Measurements from ENCODE around the gene IL1F10. TPM values are rescaled to one million over a fixed set of nuclear protein-coding genes. Genes with fewer than 3 reads are reported as not detected.

Gene IL1F10
- total and polyA plus RNA-seq, 2 of the 13 experiments (the other 11 are each of a cell fraction or from before 2014, with no cell fraction given): not detected

DNA sequence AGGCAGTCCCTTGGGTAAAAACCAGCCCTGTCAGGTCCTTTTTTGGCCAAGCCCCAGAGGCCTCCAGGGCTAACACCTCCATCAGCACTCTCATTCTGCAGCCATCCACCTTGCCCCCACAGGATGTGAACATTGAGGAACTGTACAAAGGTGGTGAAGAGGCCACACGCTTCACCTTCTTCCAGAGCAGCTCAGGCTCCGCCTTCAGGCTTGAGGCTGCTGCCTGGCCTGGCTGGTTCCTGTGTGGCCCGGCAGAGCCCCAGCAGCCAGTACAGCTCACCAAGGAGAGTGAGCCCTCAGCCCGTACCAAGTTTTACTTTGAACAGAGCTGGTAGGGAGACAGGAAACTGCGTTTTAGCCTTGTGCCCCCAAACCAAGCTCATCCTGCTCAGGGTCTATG is 7.3 kb downstream of the IL1F10 start:
- H3K36me3 ChIP-seq (replicated peaks in 1 of 2; ENCODE audit: control insufficient read depth in 1 of 2, insufficient read depth in 2 of 2, low read length in 2 of 2): no peaks in the 10 kb centered on the region
- no peak overlapping the region for H3K27ac ChIP-seq (ENCODE audit: extremely low read length, insufficient read depth, low read length)
- CTCF ChIA-PET (ENCODE audit: low intra/inter-chr PET ratio, low total read pairs): no interaction called here
- DNase-seq (ENCODE audit: low spot score) (no peak), FAIRE-seq (no peak), ATAC-seq (no peak)
- no peak overlapping the region for H3K4me2 ChIP-seq (ENCODE audit: low read depth, low read length)
- no peaks in the 10 kb centered on the region for H4K20me1 ChIP-seq (ENCODE audit: insufficient read depth, low read length)
- H3K4me1 ChIP-seq (ENCODE audit: insufficient read depth, low read length): peaks cover 4% of the 10 kb centered on the region; the same call in 1 of the 2 replicates
- no TSS peak for BruUV-seq (replicated peaks)
- intact Hi-C loops (cut with micrococcal nuclease; ENCODE audit: unreplicated experiment) (no loop called here), in situ Hi-C loops (cut with HindIII; ENCODE audit: extremely low pct_ligation_motif_present, low pct_unique_long_range_greater_than_20kb) (no loop called here)
- H3K79me2 ChIP-seq (ENCODE audit: insufficient read depth, low read length): no peaks in the 10 kb centered on the region
- WGBS (ENCODE audit: low lambda C conversion rate): 18% methylated on average over 5 of the region's 5 CpGs
- H2AFZ ChIP-seq (ENCODE audit: low read length): no peak overlapping the region
- peaks cover 2 to 17% of the 10 kb centered on the region in 2 experiments; a peak in 3 of 5 replicates for H3K27me3 ChIP-seq (ENCODE audit: control insufficient read depth in 1 of 2, insufficient read depth in 2 of 2, low read length in 2 of 2)
- POLR2A ChIA-PET: no interaction called here
- no peak overlapping the region for H3K9ac ChIP-seq (ENCODE audit: insufficient read depth, low read depth, low read length)
- H3K9me3 ChIP-seq (ENCODE audit: low read length): no peaks in the 10 kb centered on the region
- H3K4me3 ChIP-seq (replicated peaks in 1 of 3; ENCODE audit: insufficient read depth in 1 of 3, low read depth in 2 of 3, low read length in 3 of 3): no peak overlapping the region
- no peak for TF ChIP-seq POGZ (CRISPR knock-in tag; IDR thresholded peaks at IDR 0.05)
- no peak for TF ChIP-seq ZNF792 (CRISPR knock-in tag; IDR thresholded peaks at IDR 0.05)
- no peak for TF ChIP-seq FOXO1 (CRISPR knock-in tag; IDR thresholded peaks at IDR 0.05)
- TF ChIP-seq, protein P1, sequence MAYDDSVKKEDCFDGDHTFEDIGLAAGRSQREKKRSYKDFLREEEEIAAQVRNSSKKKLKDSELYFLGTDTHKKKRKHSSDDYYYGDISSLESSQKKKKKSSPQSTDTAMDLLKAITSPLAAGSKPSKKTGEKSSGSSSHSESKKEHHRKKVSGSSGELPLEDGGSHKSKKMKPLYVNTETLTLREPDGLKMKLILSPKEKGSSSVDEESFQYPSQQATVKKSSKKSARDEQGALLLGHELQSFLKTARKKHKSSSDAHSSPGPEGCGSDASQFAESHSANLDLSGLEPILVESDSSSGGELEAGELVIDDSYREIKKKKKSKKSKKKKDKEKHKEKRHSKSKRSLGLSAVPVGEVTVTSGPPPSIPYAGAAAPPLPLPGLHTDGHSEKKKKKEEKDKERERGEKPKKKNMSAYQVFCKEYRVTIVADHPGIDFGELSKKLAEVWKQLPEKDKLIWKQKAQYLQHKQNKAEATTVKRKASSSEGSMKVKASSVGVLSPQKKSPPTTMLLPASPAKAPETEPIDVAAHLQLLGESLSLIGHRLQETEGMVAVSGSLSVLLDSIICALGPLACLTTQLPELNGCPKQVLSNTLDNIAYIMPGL (CRISPR knock-in tag; IDR thresholded peaks at IDR 0.05; ENCODE audit: borderline replicate concordance in 1 of 2, low read depth in 1 of 2): no peak
- no peak for TF ChIP-seq HOXD1 (CRISPR knock-in tag; IDR thresholded peaks at IDR 0.05)
- TF ChIP-seq DNMT3B (CRISPR knock-in tag; conservative IDR thresholded peaks at IDR 0.05): no peak
- no peak for TF ChIP-seq RFX3 (CRISPR knock-in tag; IDR thresholded peaks at IDR 0.05)
- no peak for TF ChIP-seq KIAA2018 (CRISPR knock-in tag; IDR thresholded peaks at IDR 0.05; ENCODE audit: borderline replicate concordance)
- no peak for TF ChIP-seq NAIF1 (CRISPR knock-in tag; IDR thresholded peaks at IDR 0.05; ENCODE audit: borderline replicate concordance)
- no peak for TF ChIP-seq FOXJ3 (CRISPR knock-in tag; IDR thresholded peaks at IDR 0.05; ENCODE audit: borderline replicate concordance)
- TF ChIP-seq ZNF768 (CRISPR knock-in tag; IDR thresholded peaks at IDR 0.05): no peak
- no peak for TF ChIP-seq HDAC1 (CRISPR knock-in tag; IDR thresholded peaks at IDR 0.05)
- no peak for TF ChIP-seq FOXM1 (CRISPR knock-in tag; IDR thresholded peaks at IDR 0.05)
- no peak for TF ChIP-seq XBP1 (CRISPR knock-in tag; IDR thresholded peaks at IDR 0.05)
- TF ChIP-seq, protein P2, sequence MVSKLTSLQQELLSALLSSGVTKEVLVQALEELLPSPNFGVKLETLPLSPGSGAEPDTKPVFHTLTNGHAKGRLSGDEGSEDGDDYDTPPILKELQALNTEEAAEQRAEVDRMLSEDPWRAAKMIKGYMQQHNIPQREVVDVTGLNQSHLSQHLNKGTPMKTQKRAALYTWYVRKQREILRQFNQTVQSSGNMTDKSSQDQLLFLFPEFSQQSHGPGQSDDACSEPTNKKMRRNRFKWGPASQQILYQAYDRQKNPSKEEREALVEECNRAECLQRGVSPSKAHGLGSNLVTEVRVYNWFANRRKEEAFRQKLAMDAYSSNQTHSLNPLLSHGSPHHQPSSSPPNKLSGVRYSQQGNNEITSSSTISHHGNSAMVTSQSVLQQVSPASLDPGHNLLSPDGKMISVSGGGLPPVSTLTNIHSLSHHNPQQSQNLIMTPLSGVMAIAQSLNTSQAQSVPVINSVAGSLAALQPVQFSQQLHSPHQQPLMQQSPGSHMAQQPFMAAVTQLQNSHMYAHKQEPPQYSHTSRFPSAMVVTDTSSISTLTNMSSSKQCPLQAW (CRISPR knock-in tag; IDR thresholded peaks at IDR 0.05): no peak
- TF ChIP-seq IKZF1 (IDR thresholded peaks at IDR 0.05): no peak

Measured in HepG2 (cell line).